ENCODE measurements around the gene PPP1R3C.

Gene PPP1R3C

GRCh38 chr10:91629715-91630549, 2.9 kb downstream of the PPP1R3C start:
- no peak for DNase-seq

- DNase-seq, result no peak
Measured at GRCh38 chr10:91628383-91628782, 4.5 kb downstream of the PPP1R3C start.

- no peak for DNase-seq
Measured at GRCh38 chr10:91627344-91628102, 5.3 kb downstream of the PPP1R3C start.

GRCh38 chr10:91626936-91627335, 5.9 kb downstream of the PPP1R3C start:
- DNase-seq, result no peak

- no peak for DNase-seq
Measured at GRCh38 chr10:91624633-91625032, 8.2 kb downstream of the PPP1R3C start.

- no peak for DNase-seq
Measured at GRCh38 chr10:91622601-91623000, 10.3 kb downstream of the PPP1R3C start.

- no peak for DNase-seq
Measured at GRCh38 chr10:91621483-91622113, 11.3 kb downstream of the PPP1R3C start.

- no peak for DNase-seq
Measured at GRCh38 chr10:91617072-91617609, 15.7 kb downstream of the PPP1R3C start.

GRCh38 chr10:91616137-91616536, 16.7 kb downstream of the PPP1R3C start:
- no peak for DNase-seq

GRCh38 chr10:91614225-91614624, 18.6 kb downstream of the PPP1R3C start:
- no peak for DNase-seq

GRCh38 chr10:91613411-91614187, 19.3 kb downstream of the PPP1R3C start:
- no peak for DNase-seq

GRCh38 chr10:91610919-91611318, 22.0 kb downstream of the PPP1R3C start:
- DNase-seq, result no peak

- no peak for DNase-seq
Measured at GRCh38 chr10:91610444-91610843, 22.4 kb downstream of the PPP1R3C start.

GRCh38 chr10:91607646-91608403, 25.0 kb downstream of the PPP1R3C start:
- DNase-seq, result no peak

- no peak for DNase-seq
Measured at GRCh38 chr10:91605968-91606367, 26.9 kb downstream of the PPP1R3C start.

GRCh38 chr10:91604553-91605534, 28.0 kb downstream of the PPP1R3C start:
- DNase-seq, result no peak

- no peak for DNase-seq
Measured at GRCh38 chr10:91603931-91604331, 28.9 kb downstream of the PPP1R3C start.

GRCh38 chr10:91602868-91603568, 29.9 kb downstream of the PPP1R3C start:
- no peak for DNase-seq

GRCh38 chr10:91602449-91602848, 30.4 kb downstream of the PPP1R3C start:
- DNase-seq, result no peak

- DNase-seq, result no peak
Measured at GRCh38 chr10:91601212-91601611, 31.7 kb downstream of the PPP1R3C start.
